ENCODE measurements around the gene FIBP.

GRCh38 chr11:65851083-65851579 lies 37.1 kb downstream of the FIBP start:
- TF ChIP-seq TAF1 (IDR thresholded peaks at IDR 0.05; ENCODE audit: borderline replicate concordance, low read depth, low read length) (no peak), POLR2AphosphoS5 (IDR thresholded peaks at IDR 0.05; ENCODE audit: low read depth, low read length) (peak; percentile 36), POLR2A (IDR thresholded peaks at IDR 0.05; ENCODE audit: low read depth, low read length) (no peak; the same call in 1 of the 2 replicates)

Measured in GM12892 (cell line).